GM21825 (cell line): Measurements from ENCODE around the gene FERMT3.
"Not testable (repeated sequence)": the region's sequence is repeated elsewhere in the genome, so short reads cannot be mapped to it uniquely, and the experiment has no call there.

ENCODE experiments used
- ATAC-seq: cut with Tn5 transposase; IDR thresholded peaks from one replicate; pipeline ENCODE4 v1.9.1; 2021; ENCODE audit warnings: mild to moderate bottlenecking, moderate library complexity; ENCODE audit not compliant: unreplicated experiment

Gene FERMT3

GRCh38 chr11:64206457-64207255, at the start of gene FERMT3:
Gene FERMT3 (plus strand): TSS chr11:64206721. CDS start chr11:64207365, 644 bp downstream.
- peak; percentile 37 for ATAC-seq

DNA sequence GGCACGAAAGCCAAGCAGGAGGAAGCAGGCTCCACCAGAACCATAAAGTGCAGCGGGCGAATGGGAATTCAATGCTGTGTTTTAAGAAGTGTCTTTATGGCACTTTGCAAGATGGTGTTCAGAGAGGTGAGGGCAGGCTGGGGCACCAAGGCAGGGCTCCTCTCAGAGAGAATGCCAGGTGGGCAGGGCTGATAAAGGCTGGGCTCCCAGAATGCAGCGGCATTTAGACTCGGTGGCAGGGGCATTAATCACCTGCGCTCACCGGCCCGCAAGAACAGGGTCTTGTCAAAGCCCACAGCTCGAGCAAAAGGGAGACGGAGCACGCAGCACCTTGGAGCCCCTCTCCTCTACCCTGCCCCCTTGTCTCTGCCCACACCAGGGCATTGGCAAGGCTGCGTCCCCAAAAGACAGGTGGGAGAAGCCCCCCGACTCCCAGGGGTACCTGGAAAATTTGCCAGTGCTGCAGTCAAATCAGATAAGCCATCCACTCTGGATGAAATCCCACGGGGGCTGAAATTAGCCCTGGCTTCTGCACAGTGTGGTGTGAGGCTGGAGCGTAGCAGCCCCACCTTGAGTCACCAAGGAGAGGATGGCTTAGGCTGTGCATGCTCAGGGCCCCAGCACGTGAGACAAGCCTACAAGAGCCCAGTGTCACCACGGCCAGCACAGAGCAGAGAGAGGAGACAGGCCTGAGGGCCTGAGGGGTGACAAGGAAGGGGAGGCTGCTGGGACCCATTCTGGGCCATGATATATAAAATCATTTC, 48.7 kb upstream of the FERMT3 start:
- ATAC-seq: no peak

DNA sequence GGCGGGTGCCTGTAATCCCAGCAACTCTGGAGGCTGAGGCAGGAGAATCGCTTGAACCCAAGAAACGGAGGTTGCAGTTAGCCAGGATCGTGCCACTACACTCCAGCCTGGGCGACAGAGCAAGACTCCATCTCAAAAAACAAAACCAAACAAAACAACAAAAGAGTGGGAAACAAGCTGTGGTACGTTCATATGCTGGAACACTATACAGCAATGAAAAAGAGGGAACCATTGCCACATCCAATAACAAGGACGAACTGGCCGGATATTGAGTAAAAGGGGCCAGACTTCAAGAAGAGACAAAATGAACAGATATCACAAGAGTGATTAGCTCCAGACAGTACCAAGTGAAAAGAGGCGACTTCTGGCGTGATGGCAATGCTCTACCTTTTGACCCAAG, 45.5 kb upstream of the FERMT3 start:
- no peak for ATAC-seq

- not testable (repeated sequence) for ATAC-seq
Observed at GRCh38 chr11:64162769-64163168, 43.8 kb upstream of the FERMT3 start.

- ATAC-seq: no peak
Observed at GRCh38 chr11:64163951-64164350, 42.6 kb upstream of the FERMT3 start.

- no peak for ATAC-seq
Observed at GRCh38 chr11:64164392-64165312, 41.9 kb upstream of the FERMT3 start.

DNA sequence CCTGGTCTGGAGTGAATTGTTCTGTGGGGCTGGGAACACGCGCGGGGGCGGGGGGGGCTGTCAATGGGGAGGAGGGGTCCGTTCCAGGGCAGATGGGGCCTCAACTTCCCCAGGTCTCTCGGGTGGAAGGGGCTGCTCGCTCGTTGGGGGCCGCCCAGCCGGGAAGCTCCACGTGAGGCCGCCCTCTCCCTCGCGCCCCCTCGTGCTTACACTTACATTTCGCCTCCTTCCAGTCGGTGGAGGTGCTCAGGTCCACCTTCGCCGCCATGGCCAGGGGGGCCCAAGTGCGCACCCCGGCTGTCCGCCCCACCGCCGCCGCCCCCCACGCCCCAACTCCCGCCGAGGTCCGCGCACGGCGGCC, 41.1 kb upstream of the FERMT3 start:
- ATAC-seq: peak; percentile 14

GRCh38 chr11:64165842-64166635, 40.5 kb upstream of the FERMT3 start, which contains the start of gene MACROD1:
Gene MACROD1 (minus strand): TSS chr11:64166113. CDS start chr11:64165994, 119 bp downstream.
- peak; percentile 73 for ATAC-seq

DNA sequence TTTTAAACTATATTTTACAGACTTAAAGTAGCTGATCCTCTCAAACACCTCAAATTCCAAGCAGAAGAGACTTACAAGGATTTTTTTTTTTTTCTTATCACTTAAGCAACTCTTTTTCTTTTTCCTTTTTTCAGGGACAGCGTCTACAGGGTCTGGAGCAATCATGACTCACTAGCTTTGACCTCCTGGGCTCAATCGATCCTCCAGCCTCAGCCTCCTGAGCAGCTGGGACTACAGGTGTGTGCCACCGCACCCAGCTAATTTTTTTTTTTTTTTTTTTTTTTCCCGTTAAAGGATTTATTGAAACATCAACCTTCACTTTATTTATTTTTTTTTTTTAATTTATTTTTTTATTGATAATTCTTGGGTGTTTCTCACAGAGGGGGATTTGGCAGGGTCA, 36.1 kb upstream of the FERMT3 start:
- ATAC-seq: no peak

DNA sequence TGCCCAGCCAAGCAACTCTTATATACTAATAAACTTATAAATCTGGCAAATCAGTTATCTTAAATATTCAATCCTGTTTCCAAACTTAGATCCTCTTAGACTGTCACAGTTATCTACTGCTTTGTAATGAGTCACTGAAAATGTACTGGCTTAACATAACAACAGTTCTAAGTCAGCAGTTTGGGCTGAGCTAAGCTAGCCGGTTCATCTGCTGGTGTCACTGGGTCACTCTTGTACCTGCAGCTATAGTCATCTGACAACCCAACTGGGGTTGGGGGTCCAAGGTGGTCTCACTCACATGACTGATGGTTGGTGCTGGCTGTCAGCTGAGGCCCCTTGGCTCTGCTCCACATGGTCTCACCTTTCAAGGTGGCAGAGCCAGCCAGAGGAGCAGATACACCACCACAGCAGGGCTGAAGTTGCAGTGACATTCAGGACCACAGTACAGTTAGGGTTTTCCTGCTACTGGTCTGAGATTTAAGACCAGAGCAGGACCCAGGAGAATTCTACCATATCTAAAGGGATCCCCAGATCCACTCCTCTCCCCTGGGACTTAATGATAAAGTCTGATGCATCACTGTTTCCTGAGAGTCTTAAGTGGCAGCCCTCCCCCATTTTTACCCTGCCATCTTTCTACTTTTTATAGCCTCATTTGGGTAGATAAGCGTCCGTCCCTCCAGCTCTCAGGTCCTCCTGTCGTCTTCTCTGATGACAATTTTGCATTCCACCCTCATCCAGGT, 32.7 kb upstream of the FERMT3 start:
- no peak for ATAC-seq

GRCh38 chr11:64176751-64177150, 29.8 kb upstream of the FERMT3 start:
- ATAC-seq: no peak

- ATAC-seq: no peak
Observed at GRCh38 chr11:64178203-64178602, 28.3 kb upstream of the FERMT3 start.

DNA sequence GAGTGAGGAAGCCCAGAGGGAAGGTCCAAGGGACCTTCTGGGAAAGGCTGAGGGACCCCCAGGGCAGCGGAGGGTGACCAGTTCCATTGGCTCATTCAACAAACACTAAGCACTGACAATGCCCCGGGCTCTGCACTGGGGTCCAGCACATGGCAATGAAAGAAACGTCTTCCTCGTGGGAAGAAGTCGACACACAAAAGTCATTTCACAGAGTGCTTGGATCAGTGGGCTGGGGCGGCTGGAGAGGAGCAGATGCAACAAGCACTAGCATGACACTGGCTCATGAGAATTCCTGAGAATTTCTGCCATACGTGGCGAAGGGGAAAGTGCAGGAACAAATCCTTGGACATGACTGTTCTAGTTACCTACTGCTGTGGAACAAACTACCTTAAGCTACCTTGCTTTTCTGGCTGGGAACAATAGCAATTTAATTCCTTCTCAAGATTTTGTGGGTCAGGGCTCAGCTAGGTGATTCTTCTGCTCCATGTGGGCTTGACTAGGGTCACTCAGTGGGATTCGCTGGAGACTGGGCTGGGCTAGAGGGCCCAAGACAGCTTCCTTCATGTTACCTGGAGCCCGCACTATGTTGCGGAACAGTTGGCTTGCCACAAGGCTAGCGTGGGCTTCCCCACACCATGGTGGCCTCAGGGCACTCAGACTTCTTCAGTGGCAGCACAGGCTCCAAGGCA, 27.4 kb upstream of the FERMT3 start:
- no peak for ATAC-seq

DNA sequence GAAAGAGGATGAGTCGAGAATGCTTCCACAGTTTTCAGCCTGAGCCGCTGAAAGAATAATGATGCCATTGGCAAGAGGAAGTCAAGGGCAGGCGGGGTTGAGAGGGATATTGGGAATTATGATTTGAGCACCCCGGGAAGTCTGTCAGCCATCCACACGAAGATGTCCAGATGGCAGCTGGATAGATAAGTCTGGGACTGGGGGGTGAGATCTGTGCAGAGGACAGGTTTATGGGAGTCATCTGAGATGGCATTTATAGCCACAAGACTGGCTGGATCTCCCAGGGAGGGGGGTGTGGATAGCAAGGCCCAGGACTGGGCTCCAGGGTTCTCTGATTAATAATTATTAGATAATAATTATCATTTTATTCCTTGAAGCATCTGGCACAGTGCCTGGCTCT, 25.6 kb upstream of the FERMT3 start:
- no peak for ATAC-seq

- ATAC-seq: no peak
Observed at GRCh38 chr11:64181506-64182411, 24.8 kb upstream of the FERMT3 start.

- ATAC-seq: no peak
Observed at GRCh38 chr11:64183890-64184289, 22.6 kb upstream of the FERMT3 start.

DNA sequence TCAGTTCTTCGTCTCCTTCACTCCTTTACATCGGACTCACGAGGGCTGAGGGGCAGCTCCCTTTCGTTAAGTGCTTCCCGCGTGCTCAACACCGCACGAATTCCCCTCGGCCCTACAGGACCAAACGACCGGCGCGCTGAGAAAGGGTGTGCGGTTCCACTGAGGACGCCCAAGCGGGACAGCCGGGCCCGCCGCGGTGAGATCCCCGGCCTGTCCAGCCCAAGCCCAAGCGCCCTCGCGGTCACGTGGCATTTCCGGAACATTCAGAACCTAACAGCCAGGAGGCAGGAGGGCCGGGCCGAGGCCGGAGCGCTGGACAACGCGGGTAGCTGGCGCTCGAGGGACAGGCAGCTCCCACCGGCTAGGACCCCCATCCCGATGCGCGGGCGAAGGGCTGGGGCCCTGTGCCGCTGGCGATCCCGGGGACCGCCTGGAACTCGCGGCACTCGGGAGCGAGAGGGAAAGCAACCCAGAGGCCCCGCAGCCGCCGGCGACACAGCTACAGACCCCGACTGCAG, 21.3 kb upstream of the FERMT3 start:
- peak; percentile 10 for ATAC-seq
